Measurements from ENCODE around the gene TRIM46.
A peak's percentile ranks its signal among the peaks of the same experiment; 100 is the strongest.
"Not testable (repeated sequence)": the region's sequence is repeated elsewhere in the genome, so short reads cannot be mapped to it uniquely, and the experiment has no call there.

The TRIM46 gene

GRCh38 chr1:155139895-155140629, 33.6 kb upstream of the TRIM46 start, which contains the start of gene DPM3:
Gene DPM3 (minus strand): TSS chr1:155140531. CDS start chr1:155140240, 291 bp downstream.
- DNase-seq, result peak; percentile 83 to 89

DNA sequence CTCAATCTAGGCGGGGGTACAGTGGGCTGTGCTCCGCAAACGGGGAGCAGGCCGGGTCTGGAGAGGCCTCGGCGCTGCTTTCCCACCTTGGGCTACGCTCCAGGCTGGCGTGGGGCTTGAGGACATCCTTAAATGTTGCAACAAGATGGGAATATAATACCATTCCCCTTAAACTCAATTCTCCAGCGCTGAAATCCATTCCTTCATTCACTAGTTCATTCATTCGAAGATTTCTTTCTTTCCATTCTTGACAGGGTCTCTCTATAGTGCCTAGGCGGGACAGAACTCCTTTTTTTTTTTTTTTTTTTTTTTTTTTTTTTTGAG, 33.1 kb upstream of the TRIM46 start:
- DNase-seq, result no peak

- DNase-seq, result no peak
Observed at GRCh38 chr1:155141749-155142148, 31.9 kb upstream of the TRIM46 start.

DNA sequence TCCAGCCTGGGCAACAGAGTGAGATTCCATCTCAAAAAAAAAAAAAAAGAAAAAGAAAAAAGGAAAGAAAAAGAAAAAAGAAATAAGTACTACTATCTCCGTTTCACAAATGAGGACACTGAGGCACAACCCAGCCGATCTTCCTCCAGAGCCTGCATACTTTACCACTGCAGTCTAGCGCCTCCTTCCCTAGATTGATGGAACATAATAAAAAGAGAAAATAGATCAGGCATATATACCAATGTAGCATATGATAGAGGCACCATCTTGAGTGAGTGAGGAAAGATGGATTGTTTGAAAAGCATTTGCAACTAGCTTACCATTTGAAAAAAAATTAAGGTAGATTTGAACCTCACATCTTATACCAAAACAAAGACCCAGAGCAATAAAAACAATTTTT, 28.2 kb upstream of the TRIM46 start:
- DNase-seq, result no peak

GRCh38 chr1:155155996-155156643, 17.5 kb upstream of the TRIM46 start:
- not testable (repeated sequence) for DNase-seq

DNA sequence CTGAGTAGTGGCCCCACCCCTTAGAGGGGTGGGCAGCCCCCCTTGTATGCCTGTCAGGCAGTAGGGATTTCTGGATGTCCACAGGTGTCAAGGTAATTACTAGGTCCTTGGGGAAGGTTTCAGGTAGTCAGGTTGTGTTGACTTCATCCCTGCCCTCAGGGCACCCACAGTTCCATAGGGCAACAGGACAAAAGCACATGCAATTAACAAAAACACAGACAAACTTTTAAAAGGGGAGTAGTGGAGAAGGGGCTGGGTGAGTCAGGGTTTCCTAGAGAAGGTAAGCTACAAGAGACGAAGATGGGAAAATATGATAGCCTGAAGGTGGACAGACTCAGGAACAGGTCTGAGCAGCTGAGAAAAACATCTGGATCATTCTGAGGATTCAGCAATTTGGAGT, 14.7 kb upstream of the TRIM46 start:
- no peak for DNase-seq

GRCh38 chr1:155160128-155160527, 13.5 kb upstream of the TRIM46 start:
- DNase-seq, result no peak

- DNase-seq, result not testable (repeated sequence)
Observed at GRCh38 chr1:155162631-155163030, 11.0 kb upstream of the TRIM46 start.

DNA sequence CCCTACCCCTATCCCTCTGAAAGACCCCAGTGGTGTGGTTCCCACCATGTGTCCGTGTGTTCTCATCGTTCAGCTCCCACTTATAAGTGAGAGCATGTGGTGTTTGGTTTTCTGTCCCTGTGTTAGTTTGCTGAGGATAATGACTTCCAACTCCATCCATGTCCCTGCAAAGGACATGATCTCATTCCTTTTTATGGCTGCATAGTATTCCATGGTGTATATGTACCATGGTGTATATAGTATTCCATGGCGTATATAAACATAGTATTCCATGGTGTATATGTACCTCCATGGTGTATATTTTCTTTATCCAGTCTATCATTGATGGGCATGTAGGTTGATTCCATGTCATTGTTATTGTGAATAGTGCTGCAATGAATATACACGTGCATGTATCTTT, 9.9 kb upstream of the TRIM46 start:
- not testable (repeated sequence) for DNase-seq

- not testable (repeated sequence) for DNase-seq
Observed at GRCh38 chr1:155164625-155165024, 9.0 kb upstream of the TRIM46 start.

DNA sequence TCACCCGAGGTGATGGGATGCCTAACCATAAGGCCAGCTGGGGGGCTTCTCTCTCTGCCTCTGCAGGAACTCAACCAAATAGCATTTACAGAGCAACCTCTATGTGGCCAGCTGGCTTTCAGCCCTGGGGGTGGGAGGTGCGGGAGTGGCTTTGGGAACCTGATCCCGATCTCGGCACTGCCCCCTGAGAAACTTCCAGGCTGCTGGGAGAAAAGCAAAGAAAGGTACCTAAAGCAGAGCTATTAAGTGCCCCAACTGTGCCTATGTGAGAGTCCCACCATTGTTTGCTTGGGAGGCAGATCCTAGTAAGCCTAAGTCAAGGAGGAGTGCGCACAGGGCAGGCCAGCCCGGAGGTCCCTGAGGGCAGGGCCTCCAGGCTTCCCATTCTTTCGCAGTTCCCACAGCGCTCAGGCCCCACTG, 7.6 kb upstream of the TRIM46 start:
- DNase-seq, result no peak

DNA sequence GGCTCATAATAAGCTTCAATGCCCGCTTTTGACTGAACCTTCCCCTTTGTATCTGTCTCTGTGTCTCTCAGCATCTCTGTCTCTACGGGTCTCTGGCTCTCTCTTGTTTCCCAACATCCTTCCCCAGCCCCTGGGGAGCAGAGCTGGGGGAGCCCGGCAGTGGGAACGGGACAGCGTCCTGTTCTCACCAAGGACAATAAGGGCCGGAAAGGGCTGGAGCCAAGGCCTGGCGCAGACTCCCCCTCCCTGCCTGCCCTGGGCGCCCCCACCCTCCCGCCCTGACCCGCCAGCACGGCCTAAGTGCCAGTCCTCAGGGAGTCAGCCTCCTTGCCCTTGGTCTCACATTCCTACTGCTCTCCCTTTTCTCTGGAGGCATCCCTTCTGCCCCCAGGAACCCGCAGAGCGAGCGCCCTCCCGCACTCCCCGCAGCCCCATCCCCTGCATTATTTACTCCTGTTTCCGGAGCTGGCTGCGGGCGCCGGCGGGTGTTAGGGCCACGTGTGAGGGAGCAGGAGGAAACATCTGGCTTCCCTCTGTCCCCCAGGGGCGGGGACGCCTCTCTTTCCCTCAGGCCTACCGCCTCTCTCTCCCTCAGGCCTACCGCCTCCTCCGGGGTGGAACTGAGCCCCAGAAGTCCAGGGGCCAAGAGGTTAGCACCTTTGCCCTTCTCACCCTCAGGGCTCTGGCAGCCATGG, 7.0 kb upstream of the TRIM46 start:
- DNase-seq, result no peak

- DNase-seq, result peak; percentile 88 to 93
Observed at GRCh38 chr1:155167166-155168104, 6.2 kb upstream of the TRIM46 start.

- not testable (repeated sequence) for DNase-seq
Observed at GRCh38 chr1:155168105-155168445, 5.6 kb upstream of the TRIM46 start.

- DNase-seq, result no peak
Observed at GRCh38 chr1:155168456-155169210, 5.0 kb upstream of the TRIM46 start.

- no peak for DNase-seq
Observed at GRCh38 chr1:155169541-155169940, 4.1 kb upstream of the TRIM46 start.

DNA sequence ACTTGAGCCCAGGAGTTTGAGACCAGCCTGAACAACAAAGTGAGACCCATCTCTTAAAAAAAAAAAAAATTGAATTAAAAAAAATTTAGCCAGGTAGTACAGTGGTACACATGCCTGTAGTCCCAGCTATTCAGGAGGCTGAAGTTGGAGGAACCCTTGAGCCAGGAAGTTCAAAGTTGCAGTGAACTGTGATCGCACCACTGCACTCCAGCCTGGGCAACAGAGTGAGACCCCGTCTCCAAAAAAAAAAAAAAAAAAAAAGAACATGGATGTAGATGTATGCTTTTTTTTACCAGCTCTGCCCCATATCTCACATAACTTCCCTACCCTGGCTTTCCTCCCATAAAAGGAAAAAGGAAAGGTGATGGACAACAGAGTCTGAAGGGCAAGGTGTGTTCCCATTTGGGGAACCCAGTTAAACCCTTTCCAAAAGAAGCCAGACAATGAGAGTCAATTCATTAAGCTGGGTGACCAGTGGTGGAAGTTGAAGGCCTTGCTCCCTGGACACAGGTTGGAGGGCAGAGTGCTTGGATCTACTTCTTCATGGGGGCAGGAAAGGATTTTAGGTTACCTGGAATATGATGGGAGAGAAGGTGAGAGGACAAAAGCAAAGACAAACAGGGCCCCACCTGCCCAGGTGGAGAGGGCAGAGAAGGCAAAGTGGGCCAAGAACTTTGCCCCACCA, 3.4 kb upstream of the TRIM46 start:
- no peak for DNase-seq

GRCh38 chr1:155170806-155171205, 2.8 kb upstream of the TRIM46 start:
- DNase-seq, result no peak

DNA sequence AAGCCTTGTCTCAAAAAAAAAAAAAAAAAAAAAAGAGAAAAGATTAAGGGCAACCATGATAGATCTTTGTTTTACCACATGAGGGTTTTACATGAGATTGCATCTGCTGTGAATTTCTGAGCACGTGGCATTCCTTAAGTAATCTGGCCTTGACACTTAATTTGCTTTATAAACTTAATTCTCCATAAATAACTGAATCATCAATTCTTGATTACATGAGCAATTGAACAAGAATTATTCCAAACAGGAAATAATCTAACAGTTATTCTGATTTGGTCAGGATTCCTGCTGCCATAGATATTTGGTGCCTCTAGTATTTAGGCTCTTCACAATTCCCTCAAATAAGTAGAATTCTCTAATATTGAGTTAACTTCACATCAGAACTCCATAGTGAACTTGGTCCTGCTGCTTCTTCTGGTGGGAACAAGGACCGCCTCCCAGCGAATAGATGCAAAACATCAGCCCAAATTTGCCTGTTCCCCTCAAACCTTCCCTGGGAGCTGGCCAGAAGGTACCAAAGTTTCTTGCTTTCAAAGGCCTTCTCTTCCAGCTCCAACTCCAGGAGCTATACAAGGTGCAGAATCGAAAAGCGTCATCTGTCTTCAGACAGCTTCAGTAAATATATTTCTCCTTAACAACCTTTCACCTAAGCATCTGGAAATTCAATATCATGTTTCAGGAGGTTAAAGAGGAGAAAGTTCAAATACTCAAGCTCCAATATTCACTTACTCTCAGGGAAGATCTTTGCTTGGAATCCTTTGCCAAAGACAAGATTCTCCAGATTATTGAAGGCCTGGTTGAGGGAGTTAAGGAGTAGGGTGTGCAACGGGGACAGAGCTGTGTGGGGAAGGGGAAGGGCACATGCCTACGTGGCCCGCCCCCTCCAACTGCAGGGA, 1.6 kb upstream of the TRIM46 start:
- no peak for DNase-seq

GRCh38 chr1:155172732-155173477, 744 bp upstream of the TRIM46 start, which contains the start of gene KRTCAP2:
Gene KRTCAP2 (minus strand): TSS chr1:155173304. CDS start chr1:155173224, 80 bp downstream.
- peak; percentile 97 to 99 for DNase-seq

All from NCI-H446 (cell line).